NCI-H226 (cell line): ENCODE data around the gene CRYBB2.
"Not testable (repeated sequence)": the region's sequence is repeated elsewhere in the genome, so short reads cannot be mapped to it uniquely, and the experiment has no call there.

ENCODE experiments used
- DNase-seq: peaks from one replicate; pipeline ENCODE4 v3.0.0-alpha.2; 2015

Gene CRYBB2, protein sequence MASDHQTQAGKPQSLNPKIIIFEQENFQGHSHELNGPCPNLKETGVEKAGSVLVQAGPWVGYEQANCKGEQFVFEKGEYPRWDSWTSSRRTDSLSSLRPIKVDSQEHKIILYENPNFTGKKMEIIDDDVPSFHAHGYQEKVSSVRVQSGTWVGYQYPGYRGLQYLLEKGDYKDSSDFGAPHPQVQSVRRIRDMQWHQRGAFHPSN

DNA sequence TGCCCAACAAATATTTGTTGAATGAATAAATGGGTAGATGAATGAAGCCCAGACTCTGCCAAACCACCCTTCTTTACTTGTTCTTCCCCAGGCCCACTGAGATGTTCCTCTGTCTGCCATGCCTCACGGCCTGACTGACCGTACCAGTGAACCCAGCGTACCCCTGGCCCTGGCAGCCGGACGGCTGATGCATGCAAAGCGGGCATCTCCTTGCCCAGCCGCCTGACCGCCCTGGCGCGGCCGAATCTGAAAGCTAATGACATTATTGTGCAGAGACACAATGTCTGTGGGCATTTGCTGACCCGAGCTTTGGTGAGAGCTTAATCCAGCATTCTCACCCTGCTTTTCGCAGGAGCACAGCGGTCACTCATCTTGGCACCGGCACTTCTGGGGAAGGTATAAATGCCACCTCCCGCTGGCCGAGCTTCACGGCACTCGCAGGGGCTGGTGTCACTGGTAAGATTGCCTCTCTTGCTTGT, at the start of gene CRYBB2:
CRYBB2 (plus strand) TSS at position 429 of the 479 bp plus-strand sequence. CDS start 1,791 bp downstream, outside the sequence.
- no peak for DNase-seq

DNA sequence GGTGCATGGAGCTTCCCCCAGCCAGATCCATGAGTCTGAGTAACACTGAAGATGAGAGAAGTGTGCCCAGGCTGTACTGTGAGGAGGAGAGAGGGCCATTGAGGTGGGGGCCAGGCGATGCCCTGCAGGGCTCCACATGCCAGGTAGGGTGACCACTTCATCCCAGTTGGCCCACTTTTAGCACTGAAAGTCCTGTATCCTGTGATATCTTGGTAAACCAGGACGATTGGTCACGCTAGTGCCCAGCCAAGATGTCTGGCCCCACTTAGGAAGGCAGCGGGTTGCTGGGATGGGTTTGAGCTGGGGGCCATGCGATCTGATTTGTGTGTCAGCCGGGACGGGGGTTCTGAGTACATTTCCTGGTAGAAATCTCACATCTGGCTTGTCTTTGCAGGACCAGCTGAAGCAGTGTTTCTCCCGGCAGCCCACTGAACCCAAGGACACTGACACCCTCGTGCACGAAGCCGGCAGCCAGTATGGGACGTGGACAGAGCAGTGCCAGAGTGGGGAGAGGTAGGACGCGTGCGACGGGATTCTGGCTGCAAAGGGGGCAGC, 48.9 kb upstream of the CRYBB2 start:
- no peak for DNase-seq

DNA sequence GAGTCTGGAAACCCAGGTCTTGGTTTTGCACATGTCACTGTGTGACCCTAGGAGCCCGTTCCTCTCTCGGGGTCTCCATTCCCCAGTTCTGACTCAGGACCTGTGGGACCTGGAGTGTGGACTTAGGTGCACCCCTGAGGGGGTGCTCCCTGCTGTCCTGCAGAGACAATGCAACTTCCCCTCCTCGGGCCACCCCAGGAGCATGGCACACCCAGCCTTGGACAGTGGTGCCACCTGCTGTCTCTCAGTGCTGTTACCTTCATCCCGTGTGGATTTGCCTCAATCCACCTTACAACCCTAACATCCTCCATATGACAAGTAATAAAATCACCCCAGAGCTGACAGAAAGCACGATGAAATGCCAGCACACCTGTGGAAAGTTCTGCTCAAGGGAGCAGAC, 47.3 kb upstream of the CRYBB2 start:
- DNase-seq: no peak

DNA sequence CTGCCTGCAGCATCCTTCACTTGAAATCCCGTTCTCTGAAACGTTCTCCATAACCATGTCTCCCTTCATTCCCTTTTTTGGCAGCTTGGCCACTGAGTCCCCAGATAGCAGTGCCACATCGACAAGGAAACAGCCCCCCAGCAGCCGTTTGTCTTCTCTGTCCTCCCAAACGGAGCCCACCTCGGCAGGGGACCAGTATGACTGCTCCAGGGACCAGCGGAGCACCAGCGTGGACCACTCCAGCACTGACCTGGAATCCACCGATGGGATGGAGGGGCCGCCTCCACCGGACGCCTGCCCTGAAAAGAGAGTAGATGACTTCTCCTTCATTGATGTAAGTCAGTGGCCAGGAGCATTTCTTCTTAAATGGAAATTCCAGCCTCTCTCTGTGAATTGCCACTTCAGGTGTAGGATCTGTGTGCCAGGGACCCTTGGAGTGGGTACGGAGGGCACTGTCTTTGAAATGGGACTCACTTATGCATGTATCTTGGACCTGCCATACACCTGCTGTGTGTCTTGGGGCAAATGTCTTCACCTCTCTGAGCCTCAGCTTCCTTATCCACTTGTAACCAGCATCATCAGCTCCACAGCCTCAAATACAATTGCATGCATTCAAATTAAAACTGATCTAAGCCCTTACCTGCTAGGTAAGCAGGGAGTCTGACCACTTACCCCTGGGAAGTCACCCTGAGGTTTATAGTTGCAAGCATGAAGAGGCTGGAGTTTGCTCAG, 45.1 kb upstream of the CRYBB2 start:
- no peak for DNase-seq

DNA sequence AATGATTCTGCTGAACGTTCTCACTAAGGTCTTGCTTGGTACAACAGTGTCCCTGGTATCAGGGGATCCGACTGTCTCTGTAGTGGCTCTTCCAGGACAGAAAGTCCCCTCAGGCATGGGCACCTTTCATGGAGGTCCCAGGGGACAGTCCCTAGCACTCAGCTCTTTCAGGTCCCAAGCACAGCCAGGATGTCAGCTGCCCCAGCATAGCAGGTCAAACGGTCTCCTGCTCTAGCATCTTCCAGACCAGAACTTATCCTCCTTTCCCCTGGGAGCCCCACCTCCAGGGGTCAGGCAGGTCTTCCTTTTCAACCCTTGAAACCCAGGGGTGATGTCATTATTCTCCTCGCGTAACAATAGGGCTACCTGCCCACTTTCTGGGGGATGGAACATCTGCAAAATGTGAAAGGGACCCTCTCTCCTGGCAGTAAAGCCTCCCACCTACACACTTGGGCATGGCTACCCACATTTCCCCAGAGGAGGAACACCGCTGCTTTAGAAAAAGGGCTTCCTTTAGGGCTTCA, 44.5 kb upstream of the CRYBB2 start:
- DNase-seq: no peak

DNA sequence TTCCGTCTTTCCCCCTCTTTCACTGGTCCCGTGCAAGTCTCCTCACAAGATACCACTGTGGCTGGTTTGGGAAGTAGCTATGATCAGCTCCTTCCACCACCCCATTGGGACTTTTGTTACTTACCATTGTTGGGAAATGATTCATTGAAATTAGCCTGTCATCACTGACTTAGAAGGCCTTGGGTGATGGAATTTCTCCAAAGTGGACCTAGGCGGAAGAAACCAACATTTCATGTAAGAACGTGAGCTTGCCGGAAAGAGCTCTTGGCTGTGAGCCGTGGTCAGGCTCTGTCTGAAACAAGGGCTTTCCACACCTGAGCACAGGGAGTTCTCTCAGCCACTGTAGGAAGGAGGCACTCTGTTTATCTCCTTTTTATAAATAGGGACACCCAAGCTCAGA, 43.3 kb upstream of the CRYBB2 start:
- DNase-seq: no peak

DNA sequence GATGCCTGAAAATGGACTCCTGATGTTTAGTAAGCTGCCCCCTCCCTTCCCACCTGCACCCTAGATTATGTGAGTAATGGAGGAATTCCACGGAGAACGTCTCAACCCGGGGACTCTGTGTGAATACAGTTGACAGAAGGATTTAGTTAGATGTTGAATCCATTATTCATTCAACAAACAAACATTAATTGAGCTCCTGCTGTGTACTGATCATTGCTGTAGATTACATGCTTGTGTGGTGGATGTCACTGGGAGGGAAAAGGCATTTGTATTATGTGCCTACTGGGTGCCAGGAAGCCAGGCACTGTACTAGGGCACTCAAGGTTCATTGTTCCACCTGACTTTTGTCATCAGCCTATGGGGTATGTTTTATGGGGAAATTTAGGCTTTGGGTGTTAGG, 42.6 kb upstream of the CRYBB2 start:
- DNase-seq: no peak

DNA sequence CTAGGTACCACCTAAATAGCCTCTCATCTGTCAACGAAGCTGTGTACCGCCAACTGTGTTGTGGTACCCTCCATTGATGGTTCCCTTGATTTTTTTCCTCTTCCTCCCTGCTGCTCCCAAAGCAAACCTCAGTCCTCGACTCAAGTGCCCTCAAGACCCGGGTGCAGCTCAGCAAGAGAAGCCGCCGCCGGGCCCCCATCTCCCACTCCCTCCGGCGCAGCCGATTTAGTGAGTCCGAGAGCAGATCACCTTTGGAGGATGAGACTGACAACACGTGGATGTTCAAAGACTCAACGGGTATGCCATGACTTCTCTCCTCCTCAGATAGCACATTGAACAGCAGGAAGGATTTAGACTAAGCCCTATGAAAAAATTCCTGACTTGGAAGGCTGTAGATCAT, 42.2 kb upstream of the CRYBB2 start:
- DNase-seq: no peak

DNA sequence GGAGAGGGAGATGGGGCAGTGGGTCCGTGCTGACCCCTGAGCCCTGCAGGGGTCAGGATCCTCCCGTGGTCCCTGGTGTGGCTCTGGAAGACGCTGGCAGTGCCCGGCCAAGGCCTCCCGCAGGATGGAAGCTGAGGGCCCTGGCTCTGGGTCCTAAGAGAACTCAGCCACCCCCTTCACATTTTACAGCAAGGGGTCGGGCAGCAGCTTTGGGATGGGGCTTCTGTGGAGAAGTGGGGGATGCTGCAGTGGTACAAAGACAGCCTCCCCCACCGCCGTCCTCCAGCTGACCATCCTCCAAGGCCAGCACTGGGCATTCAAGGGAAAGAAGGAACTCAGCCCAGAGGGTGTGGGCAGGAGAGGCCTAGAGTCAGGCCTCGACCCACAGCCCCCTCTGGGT, 41.5 kb upstream of the CRYBB2 start:
- DNase-seq: no peak

DNA sequence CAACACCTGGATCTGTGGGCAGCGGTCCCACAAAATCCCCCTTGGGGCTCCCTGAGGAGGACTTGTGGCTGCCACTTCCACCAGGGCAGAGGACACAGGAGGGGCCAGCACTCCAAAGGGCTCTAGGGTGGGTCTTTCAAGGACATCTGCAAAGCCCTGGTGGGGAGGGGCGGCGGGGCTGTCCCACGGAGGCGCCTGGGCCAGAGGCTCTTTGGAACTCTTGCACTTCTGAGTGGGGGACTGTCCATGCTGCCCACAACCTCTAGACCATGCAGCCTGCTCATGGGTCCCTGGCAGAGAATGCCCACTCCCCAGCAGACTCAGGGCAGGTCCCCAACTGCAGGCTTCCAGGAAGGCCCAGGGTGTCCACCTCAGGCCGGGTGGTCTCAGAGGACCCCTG, 41.1 kb upstream of the CRYBB2 start:
- DNase-seq: not testable (repeated sequence)

DNA sequence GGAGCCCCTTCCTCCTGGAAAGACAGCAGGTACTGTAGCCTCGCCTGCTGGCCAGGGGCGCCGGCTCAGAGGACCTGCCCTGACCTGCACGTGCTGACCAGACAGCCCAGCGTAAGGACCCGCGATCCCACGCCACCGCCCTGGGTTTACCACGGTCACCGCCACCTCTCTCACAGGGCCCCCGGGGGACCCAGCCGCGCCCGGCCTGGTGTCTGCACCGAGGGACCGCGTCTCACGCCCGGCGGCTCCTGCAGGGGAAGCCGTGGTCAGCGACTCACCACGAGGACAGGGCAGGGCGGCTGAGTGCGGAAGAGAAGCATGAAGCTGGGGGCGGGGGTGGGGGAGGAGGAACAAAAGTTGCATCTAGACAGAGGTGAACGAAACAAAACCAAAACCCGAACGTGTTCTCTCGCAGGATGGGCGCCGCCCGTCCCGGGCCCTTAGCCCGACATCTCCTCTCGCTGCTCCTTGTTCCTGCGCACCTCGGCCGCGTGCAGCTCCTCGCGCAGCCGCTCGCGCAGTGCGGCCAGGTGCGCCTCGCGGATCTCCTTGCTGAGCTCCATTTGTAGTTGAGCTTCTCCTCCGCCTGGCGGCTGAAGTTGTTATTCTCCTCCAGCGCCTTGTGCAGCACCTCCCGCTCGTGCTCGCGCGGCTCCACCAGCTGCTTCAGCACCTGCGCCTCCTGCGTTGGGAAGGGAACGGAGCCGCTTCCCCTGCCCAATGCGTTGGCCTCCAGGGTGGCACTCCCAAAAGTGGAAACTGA, 40.4 kb upstream of the CRYBB2 start:
- not testable (repeated sequence) for DNase-seq

DNA sequence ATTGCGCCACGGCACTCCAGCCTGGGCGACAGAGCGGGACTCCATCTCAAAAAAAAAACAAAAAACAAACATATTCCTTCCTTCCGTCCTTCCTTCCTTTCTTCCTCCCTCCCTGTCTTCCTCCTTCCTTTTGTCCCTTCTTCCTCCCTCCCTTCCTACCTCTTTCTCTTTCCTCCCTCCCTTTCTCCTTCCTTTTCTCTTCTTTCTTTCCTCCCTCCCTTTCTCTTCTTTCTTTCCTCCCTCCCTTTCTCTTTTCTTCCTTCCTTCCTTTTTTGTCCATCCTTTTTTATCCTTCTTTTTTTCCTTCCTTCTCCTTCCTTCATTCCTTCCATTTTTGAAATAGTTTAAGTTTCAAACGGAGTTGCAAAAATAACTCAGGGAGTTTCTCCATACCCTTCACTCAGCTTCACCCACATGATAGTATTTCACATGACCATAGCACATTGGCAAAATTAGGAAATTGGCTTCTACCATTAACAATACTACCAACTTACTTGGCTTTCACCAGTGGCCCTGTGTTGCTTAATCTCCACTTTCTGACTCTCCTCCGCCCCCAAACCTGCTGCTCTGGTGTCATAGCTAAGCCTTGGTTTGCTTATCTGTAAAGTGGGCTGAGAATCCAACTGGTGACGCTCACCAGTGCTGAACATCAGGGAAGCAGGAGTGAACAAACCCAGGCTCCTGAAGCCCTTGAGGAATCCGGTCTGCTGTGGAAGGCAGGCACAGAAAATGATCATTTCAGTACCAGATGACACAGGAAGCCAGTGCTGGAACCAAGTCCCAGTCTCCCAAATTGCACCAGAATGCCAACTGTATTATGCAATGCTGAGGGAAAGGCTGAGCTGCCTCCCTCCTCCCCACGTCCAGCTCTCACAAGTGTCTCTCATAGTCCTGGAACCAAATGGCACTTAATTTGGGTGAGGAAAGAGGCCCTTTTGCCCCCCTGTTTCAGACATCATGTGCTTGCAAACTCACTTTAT, 37.0 kb upstream of the CRYBB2 start:
- no peak for DNase-seq

DNA sequence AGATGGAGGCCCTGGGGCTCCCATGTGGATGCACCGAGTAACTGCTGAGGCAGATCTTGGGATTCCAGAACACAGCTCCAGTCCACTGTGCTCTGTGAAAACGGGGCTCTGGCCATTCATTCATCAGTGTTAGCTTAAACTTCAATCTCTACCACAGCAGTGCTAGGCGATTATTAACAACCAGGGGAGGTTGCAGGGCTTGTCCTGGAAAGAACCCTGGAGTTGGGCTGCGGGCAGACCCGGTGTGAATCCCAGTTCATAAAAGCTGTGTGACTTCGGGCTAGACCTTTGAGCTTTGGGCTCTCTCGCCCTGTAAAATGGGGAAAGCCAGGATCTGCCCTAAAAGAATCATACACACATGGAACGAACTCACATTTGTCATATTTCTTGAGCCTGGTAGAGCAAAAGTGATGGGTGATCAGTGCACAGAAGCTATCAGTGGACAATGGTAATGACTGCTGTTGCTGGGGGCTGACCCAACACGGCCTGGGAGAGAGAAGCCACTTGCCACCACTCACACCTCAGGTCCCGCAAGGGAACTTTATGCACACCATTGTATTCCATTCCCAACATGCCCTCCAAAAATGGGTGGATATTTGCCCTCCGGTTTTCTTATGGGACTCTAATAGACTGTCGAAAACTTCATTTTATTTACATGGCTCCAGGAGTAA, 35.4 kb upstream of the CRYBB2 start:
- no peak for DNase-seq

DNA sequence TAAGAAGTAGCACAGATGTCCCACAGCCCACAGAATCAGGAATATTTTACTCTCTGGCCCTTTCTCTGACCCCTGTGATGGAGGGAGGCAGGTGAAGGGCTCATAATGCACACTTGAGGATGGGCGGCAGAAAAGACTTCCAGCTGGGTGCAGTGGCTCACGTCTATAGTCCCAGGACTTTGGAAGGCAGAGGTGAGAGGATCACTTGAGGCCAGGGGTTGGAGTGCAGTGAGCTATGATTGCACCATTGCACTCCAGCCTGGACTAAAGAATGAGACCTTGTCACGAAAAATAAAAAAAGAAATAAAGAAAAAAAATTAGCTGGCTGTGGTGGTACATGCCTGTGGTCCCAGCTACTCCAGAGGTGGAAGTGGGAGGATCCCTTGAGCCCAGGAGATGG, 33.3 kb upstream of the CRYBB2 start:
- no peak for DNase-seq

DNA sequence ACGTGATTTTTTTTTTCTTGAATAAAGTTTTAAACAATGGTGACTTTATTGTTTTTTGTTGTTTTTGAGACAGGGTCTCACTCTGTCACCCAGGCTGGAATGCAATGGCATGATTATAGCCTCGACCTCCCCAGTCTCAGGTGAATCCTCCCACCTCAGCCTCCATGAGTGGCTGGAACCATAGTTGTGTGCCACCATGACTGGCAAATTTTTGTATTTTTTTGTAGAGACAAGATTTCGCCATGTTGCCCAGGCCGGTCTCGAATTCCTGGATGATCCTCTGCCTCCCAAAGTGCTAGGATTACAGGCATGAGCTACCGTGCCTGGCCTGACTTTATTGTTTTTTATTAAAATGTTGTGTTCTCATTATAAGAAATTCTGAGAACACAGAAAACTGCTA, 32.0 kb upstream of the CRYBB2 start:
- DNase-seq: no peak

DNA sequence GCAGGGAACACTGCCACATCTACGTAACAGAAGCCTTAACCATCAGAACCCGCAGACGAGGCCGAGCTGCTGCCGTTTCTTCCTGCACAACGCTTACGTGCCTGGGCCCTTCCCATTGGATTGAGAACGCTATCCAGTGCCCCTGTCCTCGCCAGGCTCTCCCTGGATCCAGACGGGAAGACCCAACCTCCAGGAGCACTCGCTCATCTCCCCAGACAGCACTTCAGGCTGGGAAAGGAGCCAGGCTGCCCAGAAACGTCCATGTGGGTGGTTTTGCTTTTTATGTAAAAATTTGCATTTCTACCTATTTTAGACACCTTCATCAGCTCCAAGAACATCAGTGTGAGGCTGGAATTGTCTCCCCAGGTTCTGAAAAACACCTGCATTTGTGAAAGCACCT, 27.0 kb upstream of the CRYBB2 start:
- DNase-seq: no peak

DNA sequence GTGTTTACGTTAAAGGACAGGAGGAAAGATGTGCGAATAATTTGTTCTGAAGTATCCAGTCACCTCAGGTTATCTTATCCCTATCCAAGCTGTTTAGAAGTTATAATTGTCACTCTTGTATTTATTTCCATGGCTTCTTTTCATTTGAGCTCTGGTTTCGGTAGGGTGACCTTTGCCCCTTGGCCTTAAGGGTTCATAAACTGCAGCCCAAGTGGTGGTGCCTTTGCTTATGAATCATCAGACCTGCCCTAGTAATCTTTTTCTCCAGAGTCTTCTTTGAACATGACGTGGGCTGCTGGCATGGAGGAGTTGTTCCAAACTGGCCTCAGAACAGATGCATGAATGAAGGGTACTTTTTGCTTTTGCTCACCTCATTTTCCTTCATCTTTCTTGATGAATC, 26.3 kb upstream of the CRYBB2 start:
- no peak for DNase-seq

DNA sequence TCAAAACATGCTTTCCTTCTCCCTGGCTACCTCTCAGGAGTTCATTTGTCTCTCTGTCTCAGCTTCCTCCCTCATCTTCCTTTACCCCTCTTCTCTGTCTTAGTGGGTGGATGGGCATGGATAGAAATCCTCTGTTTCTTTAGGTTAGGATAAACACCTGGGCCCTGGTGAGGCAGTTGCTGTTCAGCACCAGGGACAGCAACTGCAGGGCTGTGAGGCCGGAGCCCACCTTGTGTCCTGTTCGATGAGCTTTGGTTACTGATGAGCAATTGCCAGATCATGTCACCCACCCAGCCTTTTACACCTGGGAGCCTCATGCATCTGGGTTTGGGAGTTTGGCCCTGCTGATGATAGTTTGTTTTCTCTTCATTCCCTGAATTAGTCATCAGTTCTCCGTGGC, 25.9 kb upstream of the CRYBB2 start:
- DNase-seq: no peak

DNA sequence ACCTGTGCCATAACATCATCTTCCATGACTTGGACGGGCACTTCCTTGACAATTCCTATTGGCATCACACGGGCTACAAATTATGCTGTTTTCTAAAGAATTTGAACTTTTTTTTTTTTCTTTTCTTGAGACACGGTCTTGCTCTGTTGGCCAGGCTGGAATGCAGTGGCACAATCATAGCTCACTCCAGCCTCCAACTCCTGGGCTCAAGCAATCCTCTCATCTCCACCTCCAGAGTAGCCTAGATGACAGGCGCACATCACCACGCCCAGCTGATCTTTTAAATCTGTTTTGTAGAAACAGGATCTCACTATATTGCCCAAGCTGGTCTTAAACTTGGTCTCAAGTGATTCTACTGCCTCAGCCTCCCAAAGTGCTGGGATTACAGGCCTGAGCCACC, 23.1 kb upstream of the CRYBB2 start:
- no peak for DNase-seq

DNA sequence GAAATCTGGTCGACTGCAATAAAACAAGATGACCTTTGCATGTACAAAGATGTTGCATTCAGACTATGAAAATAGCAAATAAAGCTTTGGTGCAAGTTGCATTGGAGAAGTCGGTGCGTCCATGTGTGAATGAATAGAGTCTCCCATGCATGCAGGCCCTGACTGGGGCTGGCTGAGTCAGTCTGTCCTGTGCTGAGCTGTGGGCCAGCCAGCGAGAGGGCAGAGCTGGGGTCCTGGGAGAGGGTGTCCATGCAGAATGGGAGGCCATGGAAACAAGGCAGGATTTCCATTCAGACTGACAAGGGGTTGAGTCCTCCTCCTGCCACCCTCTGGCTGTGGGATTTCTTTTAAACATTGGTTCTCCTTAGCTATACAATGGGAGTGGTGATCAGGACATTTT, 22.1 kb upstream of the CRYBB2 start:
- DNase-seq: no peak

DNA sequence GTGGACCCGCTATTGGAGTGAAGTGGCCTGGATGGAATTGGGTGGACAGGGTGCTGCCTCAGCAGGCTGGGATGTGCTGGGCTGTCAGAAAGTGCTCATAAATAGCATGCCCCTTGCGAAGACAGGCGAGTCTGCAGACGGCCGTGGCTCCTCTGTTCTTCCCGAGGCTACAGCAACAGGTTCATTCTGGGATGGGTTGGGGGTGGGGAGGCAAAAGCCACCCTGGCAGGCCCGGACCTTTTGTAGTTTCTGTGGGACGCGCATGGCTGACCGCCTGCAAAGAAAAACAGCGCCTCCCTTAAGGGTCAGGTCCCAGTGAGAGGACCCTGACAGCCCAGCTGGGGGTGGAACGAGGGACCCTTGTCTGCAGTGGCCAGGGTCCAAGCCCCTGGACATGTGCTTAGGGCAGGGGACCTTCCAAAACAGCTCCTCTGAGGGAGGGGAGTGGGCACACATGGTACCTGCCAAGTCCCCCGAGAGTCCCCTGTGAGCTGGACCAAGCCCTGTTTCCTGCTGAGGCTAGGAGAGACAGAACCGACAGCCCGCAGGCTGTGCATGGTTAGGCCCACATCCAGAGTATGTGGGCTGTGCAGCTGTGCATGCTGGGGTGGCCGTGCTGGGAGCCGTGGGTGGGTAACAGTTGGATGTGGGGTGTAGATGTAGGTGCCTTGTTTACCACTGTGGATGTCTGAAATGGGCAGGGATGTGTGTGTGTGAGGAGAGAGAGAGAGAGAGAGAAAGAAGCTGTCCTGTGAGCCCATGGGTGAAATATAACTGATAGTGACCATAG, 19.5 kb upstream of the CRYBB2 start, which contains the start of gene CRYBB3:
CRYBB3 (plus strand) TSS at position 128 of the 790 bp plus-strand sequence. CDS start 1,539 bp downstream, outside the sequence.
- no peak for DNase-seq
